ENCODE results near the gene CCDC146.

The CCDC146 gene

DNA sequence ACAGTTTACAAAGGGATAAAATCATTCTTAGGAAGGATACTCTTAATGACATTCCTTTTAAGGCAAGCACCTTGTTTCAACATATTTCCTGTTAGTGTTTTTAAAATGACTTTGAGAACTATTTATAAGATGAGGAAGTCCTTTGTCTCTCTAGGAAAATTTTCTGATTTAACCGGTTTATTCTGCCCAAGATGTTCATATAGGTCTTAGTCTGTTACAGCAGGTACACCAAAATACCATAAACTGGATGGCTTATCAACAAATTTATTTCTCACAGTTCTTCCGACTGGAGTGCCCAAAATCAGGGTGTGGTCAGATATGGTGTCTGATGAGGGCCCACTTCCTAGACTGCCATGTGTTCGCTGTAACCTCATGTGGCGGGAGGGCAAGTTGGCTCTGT is 215.8 kb downstream of the CCDC146 start:
- TF ChIP-seq CTCF (IDR thresholded peaks at IDR 0.05; ENCODE audit: insufficient read depth, low read depth, low read length, missing control alignments) = no peak
- no peak for DNase-seq (ENCODE audit: low read depth)
- no peak overlapping the region for H3K4me3 ChIP-seq (ENCODE audit: low read depth, low read length)

DNA sequence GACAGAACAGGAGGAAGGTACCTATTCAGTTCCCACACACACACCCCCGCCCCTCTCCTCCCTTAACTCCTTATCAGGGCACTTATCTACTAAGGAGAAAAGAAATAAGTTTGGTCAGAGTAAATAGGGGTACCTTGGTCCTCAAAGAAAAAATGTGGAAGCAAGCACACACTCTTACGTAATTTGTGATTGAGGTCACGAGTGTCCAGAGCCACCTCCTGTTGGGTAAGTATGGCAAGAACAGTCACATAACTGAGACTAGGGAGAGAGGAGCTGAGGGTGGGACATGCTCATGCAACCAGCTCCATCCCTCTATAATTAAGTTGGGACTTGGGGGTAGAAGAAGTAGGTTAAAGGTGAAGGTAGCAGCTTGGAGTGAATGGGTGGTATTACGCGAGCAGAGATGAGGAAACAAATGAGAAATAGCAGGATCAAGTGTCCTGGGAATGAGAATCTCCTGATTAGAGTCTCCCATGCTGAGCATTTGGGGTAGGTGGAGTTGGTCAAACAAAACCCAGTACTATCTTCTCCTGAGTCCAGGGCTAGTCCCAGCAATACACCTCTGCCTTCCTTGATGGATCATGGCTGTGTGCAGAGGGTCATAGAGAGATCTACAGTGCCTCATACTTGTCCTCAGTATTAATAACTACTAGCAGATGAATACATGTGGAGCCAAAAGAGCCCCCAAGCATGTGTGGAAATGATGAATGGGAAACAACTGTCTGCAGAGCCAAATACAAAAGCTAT is 216.6 kb downstream of the CCDC146 start:
- DNase-seq (ENCODE audit: low read depth) = no peak
- TF ChIP-seq CTCF (IDR thresholded peaks at IDR 0.05; ENCODE audit: insufficient read depth, low read depth, low read length, missing control alignments) = no peak

GRCh38 chr7:77339726-77340125 is 217.3 kb downstream of the CCDC146 start:
- DNase-seq (ENCODE audit: low read depth) = no peak
- H3K4me3 ChIP-seq (ENCODE audit: low read depth, low read length) = no peak overlapping the region
- no peak for TF ChIP-seq CTCF (IDR thresholded peaks at IDR 0.05; ENCODE audit: insufficient read depth, low read depth, low read length, missing control alignments)

More for the DNA sequence above, 216.6 kb downstream of the CCDC146 start:
- H3K4me3 ChIP-seq (ENCODE audit: low read depth, low read length) = no peak overlapping the region

All from GM12865 (cell line).